ENCODE measurements around the gene CHN2.

CHN2 gene

DNA sequence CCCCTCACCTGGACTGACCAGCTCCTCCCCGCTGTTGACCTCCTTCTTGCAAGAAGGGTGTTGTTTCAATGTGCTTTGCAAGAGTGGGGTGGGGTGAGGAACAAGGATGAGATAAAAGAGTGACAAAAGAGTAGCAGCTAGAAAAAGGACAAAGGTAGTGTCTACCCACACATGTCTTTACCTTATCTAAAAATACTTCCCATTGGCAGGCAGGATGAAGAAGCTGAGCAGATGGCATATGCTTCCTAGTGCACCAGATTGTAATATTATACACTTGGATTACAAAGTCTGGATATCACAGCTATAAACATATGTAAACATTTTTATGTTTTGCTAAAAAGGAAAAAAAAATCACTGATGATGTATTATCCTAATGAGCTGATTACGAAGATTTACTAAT, 34.5 kb downstream of the CHN2 start:
- no peak for DNase-seq

DNA sequence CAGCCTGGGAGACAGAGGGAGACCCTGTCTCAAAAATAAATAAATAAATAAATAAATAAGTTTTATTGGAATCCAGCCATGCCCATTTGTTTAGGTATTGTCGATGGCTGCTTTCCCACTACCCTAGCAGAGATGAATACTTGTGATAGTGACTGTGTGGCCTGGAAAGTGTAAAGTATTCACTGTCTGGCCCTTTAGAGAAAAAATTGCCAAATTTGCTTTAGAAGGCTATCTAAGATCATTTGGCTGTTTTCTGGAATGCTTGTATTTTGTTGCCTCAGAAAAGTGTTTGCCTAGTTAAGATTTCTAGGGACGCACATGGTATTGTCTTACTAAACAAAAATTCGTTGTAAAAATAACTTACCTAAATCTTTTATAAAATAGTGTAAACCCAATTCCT, 35.4 kb downstream of the CHN2 start:
- DNase-seq: no peak

DNA sequence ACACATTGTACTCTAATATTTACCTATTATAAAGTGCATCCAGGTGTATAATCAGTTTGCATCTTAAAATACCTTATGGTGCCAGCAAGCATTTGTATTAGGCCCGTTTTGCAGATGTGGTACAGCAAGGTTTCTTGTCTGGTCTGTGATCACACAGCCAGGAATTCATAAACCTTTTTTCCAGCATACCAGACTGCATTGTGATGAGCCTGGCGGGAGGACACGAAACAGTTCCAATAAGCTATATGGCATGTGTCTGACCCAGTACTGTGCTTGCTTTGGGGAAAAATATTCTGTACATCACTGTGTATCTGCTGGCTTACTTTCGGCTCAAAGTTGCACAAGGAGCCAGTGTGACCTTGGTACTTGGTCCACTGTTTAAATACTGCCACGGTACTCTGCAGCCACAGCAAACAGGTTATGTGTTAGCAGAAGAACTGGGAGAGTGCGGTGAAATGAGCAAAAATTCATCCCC, 36.3 kb downstream of the CHN2 start:
- DNase-seq: no peak

DNA sequence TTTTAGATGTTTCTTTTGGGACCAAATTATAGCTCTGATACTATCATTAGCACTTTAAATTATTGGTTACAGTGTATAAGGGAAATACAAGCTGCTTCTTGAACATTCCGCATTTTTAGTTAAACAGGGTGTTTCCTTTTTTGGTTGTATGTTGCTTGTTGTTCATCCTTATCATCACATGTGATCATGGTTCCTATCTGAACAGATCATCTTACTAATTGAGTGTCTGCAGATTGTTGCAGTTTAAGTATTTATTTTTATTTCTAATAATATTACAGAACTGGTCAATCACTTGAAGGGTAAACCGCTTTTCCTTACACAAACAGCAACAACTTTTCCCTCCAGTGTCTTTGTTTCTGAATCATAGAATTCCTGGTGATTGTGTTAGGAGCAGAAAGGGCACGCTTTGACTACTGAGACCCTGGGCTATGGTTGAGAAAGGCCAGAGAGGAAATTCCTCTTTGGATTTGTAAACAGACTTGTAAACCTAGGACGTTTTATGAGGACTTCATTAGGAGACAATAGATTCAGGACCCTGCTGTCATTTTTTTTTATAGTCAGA, 37.2 kb downstream of the CHN2 start:
- DNase-seq: no peak

DNA sequence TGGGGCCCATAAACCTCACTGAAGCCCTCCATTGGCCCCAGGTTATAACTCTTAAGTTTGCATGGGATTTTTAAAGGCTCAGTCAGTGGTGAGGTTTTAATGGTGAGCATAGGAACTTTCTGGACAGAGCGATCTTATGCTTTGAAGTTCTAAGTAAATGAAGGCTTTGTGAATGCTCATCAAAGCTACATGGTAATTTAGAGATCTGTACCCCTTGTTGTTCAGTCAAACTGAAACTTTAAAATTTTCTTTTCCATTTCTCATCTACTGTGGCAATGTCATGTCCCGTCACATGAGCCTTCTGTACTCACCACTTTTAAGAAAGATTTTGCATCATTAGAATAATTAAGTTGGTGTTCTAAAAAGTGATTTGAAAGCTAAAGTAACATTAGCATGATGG, 39.9 kb downstream of the CHN2 start:
- no peak for DNase-seq

DNA sequence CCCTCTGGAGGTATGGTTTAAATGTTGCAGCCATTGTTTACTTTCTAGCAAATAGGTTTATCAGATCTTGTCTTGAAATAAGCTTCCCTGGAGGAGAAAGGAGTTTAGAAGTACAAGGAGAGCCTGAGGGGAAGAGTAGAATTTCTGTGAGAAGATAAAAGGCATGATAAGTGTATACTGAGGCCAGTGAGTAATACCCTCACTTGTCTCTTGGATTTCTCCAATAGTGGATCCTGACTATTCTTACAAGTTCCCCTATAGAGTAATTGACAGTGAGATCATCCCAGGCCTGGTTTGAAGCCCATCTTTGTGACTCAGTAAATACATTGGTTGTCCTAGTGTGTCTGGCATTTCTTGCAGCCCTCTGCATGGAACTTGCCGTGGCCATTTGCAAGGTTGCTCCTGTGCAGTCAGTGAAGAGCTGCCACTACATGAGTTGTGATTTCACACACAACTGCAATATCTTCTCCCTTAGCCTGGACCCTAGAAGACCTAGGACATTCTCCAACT, 41.6 kb downstream of the CHN2 start:
- DNase-seq: no peak

DNA sequence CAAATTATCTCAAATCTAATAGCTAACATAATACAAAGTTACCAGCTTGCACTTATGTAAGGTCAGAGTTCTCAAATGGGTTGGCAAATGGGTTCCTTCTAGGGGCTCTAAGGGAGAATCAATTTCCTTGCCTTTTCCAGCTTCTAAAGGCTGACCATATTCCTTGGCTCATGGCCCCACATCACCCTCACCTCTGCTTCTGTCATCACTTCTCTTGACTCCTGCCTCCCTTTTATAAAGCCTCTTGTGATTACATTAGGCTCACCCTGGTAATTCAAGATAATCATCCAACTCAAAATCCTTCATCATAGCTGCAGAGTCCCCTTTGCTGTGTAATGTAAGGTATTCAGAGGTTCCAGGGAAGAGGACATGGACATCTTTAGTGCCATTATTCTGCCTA, 42.1 kb downstream of the CHN2 start:
- DNase-seq: no peak

DNA sequence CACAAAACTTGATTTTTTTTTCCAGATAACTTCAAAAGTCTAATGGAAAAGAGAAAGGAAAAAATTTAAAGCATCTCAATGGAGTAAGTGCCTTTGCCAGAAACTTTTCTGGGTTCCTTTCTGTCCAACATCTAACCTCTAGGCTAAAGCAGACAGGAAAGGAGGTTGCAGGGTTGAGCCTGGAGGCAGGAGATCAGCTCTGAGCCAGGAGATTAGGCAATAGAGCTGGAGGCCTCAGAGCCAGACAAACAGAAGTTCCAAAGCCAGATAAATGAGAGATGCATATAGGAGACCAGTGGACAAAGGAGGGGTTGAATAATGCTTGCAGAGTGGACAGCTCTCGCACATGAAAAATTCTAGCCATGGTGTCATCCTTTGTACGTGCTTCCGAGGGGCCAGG, 42.9 kb downstream of the CHN2 start:
- no peak for DNase-seq

DNA sequence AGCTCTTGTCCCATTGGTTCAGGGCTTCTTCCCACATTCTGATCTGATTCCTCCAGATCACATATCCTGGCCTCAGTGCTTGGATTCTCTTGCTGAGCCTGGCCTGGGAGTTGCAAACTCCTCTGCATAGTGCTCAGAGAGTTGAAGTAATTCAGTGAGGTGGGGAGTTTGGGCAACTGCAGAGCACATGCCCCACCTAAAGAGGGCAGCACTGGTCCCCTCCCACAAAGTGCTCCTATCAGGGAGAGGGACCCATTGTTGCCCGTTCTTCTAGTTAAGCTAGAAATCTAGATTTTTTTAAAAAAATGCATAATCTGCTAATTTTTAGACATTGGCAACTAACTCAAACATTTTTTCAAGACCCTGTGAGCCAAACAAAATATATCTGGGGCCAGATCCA, 45.1 kb downstream of the CHN2 start:
- DNase-seq: no peak

DNA sequence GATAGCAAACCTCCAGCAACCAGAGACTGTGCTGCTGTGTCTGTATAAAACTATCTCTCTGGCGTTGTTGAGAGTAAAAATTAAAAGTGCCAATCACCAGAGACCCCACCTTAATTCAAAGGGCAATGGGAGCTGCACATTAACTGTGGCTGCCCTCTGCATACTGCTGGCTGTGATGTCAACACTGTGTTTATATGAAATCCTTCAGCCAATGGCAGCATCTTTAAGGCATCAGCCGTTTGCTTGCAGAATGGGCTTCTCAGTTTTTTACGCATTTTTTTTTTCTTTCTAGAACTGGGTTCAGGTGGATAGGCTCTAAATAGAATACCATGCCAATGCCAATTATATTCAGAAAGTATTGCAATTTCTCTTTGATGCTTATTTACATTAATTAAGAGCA, 47.7 kb downstream of the CHN2 start:
- no peak for DNase-seq

DNA sequence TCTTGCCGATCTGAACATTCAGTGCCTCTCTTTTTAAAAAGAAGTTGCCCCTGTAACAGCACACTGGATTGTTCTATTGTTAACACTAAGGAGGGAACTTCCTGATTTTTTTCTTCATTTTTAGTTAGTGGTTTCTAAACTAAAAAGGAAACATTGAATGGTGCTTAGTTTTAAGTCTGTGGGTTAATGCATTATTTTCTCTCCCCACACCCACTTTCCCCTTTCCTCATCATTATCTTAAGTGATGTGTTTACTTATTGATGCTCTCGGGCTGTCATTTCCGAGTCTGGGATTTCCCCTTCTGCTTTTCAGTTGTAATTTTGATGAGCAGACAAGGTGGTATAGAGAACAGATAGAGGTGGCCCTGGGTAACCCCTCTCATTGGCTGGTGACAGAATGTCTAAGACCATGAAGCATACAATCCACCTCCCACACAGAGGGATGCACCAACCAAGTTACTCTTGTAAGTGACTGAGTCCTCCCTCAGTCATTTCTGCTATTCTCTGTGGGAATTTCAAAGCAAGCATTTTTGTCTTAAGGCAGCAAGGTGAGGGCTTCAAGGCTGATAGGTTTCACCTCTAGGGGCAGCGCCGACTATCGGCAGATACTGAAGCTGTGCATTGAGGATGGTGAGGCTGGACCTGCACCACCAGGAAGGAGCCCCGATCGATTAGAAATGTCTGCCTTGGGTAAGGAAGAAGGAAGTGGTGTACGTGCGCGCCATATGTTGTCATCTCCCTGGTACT, 49.5 kb downstream of the CHN2 start:
- DNase-seq: no peak

DNA sequence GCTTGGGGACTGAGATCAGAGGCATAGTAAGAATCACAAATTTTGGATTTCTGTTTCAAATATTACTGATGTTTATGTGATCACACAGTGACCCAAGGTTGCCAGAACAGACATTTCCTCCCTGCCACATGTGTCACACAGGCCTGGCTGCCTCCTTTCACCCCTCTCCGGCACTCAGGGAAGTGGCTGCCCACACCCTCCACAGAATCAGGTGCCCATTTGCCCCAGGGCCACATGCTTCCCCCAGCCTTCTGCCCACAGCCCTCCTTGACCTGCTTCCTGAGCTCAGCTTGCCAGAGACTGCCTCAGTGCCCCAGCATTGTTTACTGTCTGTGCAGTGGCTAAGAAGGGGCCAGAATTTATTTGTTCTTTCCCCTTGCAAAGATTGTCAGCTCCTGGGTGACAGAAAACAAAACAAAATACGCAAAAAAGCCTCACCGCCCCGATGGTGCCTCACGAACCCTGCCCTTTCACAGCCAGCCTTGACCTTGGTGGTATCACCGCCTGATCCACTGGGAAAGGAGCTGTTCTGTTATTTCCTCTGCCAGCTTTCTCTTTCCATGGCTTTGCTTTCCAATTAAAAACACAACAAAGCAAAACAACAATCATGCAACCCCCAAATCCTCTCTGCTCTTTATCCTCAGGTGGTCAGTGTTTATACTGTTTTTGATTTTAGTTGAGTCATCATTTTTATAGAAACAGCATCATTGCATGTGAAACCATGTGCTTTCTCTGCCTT, 52.8 kb downstream of the CHN2 start:
- DNase-seq: no peak

DNA sequence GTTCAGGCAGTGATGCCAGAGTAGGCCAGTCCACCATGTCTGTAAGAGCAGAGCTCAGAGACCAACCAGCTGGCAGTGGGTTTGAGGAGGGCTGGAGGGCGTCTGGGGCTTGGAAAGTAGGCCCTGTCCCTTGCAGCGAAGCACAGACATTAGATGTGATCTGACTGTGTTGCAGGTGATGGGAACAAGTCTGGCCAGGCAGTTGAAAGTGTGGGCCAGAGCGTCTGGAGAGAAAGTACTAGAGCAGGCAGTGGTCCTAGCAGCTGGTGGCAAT, 53.3 kb downstream of the CHN2 start:
- DNase-seq: no peak

DNA sequence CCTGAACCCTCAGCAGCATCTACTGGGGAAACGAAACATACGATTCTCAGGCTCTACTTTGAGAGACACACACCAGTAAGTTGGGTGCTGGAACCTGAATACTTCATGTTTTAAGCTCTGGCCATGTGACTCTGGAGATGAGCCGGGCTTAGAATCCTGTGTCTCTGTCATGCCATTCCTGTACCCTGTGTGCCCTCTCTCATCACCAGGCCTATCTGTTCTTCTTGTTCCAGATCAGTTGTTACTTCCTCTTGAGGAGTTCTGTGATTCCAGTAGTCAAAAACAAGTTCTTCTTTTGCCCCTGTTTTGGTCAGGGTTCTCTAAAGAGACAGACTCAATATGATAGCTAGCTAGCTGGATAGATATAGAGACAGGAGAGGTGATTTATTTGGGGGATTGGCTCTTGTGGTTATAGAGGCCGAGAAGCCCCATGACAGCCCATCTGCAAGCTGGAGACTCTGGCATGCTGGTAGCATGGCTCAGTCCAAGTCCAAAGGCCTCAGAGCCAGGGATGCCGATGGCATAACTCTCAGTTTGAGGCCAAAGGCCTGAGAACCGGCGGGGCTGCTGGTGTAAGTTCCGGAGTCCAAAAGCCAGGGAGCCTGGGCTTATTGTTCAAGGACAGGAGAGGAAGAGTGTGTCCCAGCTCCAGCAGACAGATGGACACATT, 54.3 kb downstream of the CHN2 start:
- DNase-seq: no peak

DNA sequence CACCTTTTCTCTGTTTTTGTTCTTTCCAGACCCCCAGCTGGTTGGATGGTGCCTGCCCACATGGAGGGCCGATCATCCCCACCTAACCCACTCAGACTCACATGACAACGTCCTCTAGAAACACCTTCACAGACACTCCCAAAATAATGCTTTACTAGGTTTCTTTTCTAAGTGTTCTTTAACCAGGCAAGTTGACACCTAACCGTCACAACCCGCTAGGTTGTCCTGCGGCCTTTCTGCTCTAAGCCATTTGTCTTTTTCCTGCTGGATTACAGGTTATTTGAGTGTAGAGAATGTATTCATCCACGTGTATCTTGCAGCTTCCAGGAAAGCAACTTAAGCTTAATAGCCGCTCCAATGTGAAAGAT, 54.8 kb downstream of the CHN2 start:
- DNase-seq: no peak

DNA sequence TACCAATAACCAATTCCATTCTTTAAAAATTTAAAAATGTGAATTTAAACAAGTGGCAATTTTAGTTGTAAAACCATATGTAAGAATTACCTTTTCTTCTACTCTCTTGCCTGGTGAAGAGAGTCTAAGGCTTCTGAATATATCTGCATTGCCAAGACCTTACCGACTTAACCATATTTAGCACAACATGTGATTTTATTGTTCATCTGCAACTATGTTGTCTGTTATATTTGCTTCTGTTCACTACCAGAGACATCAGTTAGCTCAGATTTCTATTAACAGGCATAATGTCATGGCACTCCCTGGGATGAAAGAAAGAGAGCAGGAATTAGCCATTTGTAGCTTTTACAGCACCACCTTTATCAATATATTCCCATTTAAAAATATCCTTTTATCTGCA, 55.3 kb downstream of the CHN2 start:
- no peak for DNase-seq

DNA sequence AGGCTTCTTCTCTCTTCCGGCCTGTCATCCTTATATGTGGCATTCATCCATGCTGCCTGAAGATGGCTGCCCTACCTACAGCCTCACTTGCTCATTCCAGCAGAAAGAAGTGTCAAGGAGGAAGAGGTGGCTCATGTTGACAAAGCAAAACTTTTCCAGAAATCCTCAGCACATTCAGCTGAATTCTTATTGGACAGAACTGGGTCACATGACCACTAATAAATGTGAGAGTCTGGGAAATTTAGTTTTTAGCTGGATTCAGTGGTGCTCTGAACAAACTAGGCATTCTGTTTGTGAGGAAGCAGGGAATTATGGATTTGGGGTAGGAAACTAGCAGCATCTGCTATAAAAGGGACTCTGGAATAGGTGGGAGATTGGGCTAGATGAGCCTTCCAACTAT, 58.6 kb downstream of the CHN2 start:
- no peak for DNase-seq

DNA sequence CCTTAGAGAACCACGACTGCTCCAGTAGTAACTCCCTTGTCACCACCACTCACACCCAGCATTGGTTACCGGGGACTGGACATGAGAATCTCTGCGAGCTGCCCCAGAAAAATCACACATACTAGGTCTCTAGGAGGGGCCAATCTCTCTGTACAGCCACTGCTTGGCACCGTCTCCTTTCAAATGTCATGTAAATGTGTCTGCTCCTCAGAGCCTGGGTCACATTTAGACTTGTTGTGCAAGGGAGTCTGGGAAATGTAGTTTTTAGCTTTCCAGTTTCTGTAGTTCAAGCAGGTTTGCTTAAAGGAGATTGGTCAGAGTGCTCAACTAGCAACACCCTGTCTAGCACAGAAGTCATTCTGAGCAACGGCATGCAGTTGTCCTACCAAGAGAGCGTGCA, 60.0 kb downstream of the CHN2 start:
- no peak for DNase-seq

DNA sequence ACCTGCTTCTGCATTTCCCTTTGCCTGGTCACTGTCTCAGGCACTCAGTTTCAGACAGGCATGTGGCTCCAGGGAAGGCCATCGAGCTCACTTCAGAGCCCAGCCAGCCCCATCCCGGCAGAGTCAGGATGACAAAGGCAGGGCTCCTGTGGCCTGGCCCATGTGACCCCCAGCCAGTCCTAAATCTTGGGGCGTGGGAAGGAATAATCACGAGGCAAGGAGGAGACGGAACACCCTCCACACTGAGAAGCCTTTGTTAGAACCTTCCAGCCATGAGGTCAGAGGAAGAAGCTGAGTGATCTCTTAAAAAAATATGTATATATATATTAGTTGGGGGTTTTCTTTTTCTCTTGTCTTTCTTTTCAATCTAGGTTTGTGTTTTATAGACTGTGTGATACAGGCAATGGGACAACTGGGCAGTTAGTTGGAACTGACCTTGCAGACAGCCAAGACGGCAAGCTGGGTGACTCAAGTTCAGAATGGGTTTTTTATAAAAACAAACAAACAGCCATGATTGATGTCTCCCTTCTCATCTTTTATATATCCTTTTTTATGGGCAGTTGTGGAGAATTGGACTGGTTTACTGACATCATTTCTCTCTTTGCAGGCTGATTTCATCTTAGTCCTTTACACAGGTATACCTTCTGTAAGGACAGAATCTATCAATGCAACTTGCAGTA, 60.8 kb downstream of the CHN2 start:
- no peak for DNase-seq

DNA sequence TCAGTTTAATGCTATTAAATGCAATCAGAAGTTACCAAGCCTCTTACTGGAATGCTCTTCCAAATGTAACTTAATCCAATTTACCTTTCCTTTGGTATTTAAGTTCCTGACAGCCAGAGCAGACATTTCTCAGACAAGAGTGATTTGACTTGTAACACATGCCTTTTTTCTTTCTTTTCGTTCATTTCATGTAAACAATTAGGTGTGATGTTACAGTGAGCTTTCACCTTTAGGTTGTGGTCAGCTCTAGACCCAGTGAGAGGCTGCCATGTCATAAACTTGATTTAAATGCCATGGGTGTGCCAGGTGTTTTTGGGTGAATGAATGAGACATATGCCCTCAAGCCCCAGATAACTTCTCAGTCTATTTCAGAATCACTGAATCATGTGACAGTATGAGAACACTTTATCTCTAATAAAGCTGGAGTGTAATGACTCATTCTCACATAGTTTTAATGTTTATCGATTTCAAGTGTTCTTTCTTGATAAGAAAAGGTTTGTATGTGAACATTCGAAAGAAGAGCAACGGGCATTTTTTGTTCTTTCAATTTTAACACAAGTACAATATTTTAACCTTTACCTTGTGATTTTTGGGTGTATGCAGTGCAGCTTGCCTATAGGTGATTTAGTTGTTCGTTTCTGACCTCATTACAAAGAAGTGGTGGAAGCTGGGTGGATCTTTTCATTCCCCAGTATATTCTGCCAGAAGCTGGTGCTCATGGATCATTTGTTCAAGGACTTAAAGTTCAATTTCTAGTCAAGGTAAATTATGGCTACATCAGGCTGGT, 61.5 kb downstream of the CHN2 start:
- no peak for DNase-seq

DNA sequence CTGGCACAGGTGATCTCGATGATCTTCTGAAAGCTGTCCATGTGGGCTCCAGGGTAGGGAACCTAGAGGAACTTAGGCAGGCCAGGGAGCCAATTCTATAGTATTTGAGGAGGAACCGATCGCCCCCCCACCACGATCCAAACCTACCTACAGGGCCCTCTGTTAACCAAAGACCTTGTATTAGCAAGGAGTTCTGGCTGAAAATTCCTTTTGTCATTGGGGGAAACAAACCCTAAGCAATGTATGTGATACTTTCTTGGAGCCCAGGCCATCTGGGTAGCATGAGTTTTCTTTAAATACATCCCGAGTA, 62.1 kb downstream of the CHN2 start:
- no peak for DNase-seq

DNA sequence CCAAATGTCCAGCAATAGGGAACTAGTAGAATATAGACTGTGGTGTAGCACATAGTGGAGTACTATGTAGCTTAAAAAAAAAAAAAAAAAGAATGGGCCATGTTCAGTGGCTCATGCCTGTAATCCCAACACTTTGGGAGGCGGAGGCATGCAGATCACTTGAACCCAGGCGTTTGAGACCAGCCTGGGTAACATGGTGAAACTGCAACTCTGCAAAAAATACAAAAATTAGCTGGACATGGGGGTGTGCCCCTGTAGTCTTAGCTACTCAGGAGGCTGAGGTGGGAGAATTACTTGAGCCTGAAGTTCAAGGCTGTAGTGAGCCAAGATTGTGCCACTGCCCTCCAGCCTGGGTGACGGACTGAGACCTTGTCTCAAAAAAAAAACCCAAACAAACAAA, 64.4 kb downstream of the CHN2 start:
- DNase-seq: no peak
